Measurements from ENCODE around the gene LENG1.

Gene LENG1

DNA sequence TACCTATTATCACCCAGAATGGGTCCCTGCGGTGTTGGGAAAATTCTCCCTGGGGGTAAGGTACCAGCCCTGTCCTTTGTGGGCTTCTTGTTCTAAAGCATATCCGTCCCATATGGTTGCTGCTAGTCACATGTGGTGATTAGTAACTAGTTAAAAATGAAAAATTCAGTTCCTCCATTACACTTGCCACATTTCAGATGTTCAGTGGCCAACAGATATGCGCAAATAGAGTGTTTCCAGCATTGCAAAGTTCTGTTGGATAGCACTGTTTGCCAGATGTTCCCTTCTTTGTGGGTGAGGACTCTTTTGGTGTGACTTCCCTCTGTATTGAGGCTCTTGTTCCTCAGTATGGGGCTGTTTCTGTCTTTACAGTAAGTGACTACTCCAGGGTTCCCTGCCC is 18.2 kb downstream of the LENG1 start:
- no peak for DNase-seq (ENCODE audit: low read depth)

DNA sequence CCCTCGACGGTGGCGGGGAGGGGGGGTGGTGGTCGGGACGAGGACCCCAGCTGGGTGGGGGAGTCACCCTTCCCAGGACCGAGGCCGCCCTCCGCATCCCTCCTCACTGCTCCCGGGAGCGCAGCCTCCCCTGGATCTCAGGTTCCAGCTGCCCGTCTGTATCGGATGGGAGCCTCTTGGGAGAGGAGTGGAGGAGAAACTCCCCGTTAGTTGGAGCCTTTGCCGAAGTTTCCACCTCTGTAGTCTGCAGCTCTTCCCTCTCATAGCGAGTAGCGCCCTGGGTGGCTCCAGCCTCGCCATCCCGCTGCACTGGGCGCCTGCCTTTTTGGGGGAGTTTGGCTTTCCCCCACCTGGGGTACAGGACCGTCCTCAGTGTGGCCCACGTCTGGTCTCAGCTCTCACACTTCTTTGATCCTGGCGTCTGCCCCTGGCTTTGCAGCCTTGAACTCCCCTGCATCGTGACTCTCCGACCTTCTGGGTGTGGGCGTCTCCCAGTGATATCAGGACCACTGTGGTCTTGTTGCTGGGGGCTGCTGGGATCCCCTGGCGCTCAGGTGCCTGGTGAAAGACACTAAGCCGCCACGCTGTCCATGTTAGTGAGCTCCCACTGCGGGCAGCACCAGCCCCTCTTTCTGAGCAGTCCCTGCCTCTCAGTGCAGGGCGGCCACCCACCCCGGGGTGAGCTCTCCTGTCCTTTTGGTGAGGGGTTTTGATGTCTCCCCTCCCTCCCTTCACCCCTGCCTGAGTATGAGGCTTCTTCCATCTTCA is 20.8 kb downstream of the LENG1 start:
- no peak for DNase-seq (ENCODE audit: low read depth)

DNA sequence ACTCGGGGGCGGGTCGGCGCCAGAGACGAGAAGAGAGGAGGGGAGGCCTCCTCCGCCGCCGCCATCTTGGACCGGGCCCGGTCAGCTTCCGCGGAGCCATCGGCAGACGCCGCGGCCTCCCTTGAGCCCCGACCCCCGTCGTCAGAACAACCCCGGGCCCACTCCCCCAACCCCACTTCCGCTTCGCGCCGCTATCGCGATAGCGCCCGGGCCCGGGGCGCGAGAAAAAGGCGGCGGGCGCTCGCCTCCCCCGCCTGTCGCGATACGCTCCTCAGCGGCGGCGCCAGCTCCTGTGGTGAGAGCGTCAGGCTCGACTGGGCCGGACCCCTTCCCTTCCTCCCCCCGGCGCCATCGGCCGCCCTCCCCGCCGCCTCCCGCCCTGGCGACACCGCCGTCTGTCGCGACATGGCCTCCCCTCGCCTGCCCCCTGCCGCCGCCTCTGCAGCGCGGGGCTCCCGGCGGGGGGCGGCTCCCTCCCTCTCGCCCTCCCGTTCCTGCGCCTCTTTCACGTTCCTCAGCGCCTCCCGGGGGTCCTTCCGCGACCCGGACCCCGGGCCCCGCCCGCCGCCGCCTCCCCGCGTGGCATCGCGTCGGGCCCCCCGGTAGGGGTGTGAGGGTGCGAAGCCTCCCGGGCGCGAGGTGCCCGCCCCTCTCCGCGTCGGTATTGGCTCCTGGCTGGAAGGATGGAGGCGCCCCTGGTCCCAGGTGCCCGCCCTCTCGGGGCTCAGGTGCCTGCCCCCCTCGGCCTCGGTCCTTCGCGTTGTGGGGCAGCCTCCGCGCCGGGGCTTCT is 21.6 kb downstream of the LENG1 start, which contains the start of gene CNOT3:
TSS of gene CNOT3 (plus strand) at position 64 of the 790 bp plus-strand sequence. CDS start 5,217 bp downstream, outside the sequence.
- no peak for DNase-seq (ENCODE audit: low read depth)

DNA sequence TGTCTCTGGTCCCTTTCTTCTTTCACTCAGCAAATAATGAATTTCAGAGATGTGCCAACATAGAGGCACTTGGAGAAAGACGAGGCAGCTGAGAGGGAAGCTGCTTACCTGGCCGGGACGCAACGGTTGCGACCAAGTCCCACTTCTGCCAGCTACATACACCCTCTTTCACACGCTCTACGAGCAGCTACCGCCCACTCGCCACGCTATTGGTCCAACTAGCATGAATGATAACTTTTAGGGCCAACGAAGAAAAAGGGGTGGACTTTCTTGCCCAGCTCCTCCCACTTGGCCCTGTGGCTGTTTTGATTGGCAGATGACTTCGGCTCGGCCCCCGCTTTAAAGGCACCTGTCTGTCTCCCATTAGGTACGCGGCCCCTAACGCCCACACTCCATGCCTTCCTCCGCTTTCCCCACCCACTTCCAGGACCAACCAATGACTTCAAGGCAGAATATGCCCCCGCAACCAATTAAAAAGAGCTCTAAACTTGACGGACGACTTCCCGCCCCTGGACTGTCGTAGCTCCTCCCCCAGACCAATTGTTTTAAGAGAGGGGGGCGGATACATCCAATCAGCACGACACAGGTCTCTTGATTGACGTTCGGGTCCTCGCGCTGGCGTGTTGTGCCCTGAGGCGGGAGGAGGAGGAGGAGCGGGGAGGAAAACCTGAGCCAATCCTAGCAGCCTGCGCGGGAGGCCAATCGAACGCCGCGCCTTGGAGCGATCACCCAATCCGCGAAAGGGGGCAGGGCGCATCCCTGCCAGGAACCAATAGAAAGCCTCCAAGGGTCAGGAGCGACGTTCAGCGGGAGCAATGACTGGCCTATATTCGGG is 22.4 kb downstream of the LENG1 start:
- peak; percentile 100 for DNase-seq (ENCODE audit: low read depth)

DNA sequence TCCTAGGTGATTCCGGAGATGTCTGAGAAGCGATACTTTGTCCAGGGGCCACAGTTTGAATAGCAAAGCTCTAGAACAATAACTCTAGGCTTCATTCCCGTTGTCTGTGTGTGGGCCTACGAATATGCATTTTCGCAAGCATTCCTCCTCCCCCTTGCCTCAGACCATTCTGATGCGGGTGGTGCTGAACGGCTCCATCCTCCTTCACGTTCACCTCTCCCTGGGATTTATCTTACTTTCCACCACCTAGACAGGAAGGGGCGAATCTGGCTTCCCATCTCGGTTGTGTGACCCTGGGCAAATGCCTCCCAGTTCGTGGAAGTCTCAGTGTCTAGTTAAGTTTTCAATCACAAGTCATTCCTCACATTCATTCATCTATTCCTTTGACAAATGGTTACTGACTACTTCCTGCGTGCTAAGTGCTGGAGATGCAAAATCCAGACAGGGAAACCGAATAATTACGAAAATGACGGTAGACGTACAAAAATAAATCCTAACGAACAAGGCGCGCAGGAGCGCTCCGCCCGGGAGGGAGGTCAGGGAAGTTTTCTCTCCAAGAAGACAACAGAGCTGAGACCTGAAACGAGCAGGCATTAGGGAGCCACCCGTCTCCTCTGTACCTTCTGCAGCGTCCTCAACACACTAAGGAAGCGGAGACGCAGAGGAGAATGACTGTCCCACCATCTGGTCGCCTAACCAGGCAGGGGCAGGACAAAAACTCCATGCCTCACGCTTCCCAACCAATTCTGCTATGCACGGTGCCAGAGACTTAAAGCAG is 23.2 kb downstream of the LENG1 start:
- no peak for DNase-seq (ENCODE audit: low read depth)

DNA sequence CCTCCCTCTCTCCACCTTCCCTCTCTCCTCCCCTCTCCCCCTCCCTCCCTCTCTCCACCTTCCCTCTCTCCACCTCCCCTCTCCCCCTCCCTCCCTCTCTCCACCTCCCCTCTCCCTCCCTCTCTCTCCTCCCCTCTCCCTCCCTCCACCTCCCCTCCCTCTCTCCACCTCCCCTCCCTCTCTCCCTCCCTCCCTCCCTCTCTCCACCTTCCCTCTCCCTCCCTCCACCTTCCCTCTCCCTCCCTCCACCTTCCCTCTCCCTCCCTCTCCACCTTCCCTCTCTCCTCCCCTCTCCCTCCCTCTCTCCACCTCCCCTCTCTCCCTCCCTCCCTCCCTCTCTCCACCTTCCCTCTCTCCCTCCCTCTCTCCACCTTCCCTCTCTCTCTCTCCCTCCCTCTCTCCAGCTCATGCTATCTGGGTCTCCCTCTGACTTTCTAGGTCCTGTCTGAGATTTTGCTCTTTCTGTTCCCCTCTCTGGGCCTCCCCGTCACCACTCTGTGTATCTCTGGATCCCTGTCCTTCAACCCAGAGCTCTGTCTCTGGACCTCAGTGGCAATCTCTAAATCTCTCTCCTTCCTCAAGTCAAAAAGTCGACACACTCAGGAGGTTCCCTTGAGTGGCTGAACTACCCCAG is 25.4 kb downstream of the LENG1 start:
- no peak for DNase-seq (ENCODE audit: low read depth)

DNA sequence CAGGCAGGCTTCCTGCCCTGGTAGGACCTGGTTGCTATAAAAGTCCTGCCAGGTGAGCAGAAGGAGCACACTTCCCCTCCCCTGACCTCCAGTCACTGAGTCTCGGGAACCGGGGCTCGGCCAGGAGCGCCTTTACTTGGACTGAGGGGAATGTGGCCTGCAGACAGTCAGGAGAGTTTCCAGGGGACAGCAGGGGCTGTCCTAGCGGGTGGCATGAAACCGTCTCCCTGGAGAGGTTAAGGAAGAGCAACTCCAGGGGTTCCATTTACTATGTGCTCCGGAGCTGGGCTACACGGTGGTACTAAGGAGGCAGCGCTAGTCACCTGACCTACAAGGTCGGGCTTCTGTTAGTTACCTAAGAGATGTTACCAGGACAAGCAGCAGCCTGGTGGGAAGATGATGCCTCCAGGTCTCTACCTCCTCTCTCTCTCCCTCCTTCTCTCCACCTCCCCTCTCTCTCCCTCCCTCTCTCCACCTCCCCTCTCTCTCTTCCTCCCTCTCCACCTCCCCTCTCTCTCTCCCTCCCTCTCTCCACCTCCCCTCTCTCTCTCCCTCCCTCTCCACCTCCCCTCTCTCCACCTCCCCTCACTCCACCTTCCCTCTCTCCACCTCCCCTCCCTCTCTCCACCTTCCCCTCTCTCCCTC is 26.1 kb downstream of the LENG1 start:
- peak; percentile 96 for DNase-seq (ENCODE audit: low read depth)

DNA sequence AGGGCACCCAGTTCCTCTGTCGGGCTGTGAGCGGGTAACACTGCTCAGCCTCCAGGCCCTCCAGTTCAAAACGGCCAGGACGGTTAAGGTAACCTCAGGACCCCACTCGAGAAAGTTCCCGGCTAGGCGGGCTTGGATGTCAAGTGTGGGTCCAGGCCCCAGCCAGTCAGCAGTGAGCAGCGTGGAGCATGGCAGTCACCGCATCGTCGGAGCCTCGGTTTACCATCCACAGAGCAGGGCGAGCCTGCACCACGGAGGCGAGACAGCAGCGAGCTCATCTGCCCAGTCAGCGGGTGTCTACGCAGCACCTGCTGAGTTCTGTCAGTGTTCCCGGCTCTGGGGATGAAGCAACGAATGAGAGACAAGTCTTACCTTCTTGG is 29.9 kb downstream of the LENG1 start:
- DNase-seq (ENCODE audit: low read depth), result no peak

DNA sequence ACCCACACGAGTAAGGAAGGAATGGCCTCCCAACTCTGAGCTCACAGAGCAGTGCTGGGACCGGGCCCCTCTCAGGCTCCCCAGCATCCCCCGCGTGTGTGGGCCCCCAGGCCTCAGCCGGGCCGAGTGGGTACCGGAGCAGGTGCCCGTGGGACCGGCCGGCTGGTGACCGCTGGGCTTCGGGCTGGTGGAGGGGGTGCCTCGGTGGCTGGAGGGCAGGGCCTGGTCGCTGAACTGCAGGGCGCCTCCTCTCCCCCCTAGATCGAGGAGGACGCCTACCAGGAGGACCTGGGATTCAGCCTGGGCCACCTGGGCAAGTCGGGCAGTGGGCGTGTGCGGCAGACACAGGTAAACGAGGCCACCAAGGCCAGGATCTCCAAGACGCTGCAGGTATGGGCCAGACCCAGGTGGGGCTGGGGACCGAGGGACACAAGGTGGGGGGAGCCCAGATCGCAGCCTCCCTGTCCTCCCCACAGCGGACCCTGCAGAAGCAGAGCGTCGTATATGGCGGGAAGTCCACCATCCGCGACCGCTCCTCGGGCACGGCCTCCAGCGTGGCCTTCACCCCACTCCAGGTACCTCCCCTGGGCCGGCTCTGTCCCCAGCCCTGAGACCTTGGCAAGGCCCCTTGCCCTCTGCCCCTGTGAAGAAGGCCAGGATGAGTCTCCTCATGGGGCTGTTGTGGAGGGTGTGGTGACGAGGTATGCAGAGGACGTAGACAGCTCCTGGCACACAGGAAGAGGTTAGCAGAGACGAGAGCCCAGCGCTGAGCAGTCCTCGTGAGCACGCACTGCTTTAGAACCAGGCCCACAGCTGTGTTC is 30.5 kb downstream of the LENG1 start:
- no peak for DNase-seq (ENCODE audit: low read depth)

DNA sequence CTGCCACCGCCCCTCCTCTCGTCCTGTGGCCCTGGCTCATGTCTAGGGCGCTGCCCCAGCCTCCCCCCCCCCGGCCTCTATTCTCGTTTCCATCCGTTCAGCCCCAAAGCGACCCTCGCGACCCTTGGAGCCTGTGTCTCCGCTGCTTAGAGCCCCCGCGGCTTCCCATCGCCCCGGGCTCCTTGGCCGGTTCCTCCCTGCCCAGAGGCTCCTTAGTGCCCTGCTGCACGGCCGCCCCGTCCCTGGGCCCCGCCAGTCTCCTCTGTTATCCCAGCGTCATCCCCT is 31.1 kb downstream of the LENG1 start:
- DNase-seq (ENCODE audit: low read depth), result no peak

DNA sequence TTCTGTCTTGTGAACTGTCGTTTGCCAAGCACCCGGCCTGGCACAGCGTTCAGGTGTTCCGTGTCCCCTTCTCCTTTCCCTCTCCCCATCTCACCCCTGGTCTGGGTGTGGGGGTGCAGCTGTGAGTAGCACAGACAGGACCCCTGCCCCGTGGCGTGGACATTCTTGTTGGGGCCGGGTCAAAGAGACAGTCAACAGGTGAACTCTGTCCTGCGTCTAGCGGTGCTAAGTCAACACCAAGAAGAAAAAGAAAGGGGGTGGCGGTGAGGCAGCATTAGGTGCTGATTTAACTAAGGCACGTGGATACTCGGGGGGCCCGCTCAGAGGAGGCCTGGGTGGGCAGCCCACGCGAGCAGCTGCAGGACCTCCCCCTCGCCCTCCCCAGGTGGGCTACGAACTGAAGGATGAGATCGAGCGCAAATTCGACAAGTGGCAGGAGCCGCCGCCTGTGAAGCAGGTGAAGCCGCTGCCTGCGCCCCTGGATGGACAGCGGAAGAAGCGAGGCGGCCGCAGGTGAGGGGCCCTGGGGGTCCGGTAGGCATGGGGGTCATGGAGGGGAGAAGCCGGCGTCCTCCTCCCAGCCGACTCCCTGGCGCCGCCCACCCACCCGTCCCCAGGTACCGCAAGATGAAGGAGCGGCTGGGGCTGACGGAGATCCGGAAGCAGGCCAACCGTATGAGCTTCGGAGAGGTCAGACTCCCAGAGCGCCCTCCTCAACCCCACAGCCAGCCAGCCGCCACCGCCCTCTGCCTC is 31.7 kb downstream of the LENG1 start:
- DNase-seq (ENCODE audit: low read depth), result no peak

DNA sequence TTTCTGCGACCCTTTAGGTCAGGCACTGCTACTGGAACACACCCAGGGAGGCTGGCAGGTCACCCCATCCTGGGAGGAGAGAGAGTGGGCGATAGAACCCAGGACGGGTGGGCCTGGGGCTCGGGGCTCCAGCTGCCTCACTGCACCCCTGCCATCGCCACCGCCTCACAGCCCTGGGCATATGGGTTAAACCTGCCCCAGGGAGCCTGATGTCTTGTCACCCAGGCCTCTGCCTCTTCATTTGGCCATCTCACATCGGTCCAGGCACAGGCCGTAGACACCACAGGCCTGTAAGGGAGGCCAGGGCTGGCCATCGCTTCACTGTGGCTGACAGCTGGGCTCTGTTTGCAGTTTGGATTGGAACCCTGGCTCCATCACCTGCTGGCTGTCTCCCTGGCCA is 33.8 kb downstream of the LENG1 start:
- no peak for DNase-seq (ENCODE audit: low read depth)

DNA sequence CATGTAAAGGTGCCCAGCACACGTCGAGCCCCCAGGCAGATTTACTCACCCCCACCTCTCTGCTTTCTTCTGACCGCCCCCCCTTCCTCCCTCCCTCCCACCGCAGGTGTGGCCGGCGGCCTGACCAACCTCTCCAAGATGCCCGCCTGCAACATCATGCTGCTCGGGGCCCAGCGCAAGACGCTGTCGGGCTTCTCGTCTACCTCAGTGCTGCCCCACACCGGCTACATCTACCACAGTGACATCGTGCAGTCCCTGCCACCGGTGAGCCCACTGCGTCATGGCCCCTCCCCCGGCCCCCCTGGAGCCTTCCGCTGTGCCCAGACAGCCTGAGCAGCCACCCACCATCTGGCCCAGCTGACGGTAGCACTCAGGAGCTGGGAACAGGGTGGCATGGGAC is 35.1 kb downstream of the LENG1 start:
- no peak for DNase-seq (ENCODE audit: low read depth)

DNA sequence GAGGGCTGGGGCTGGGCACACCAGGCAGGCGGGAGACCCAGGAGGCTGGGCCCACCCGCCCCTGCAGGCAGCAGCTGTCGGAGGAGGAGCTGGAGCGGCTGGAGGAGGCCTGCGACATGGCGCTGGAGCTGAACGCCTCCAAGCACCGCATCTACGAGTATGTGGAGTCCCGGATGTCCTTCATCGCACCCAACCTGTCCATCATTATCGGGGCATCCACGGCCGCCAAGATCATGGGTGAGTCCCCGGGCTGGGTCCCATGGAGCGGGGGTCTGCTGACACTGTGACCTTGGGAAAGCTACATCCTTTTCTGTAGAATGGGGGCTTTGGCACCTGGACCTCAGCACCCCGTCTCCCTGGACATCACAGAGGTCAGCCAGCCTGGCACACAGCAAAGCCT is 35.8 kb downstream of the LENG1 start:
- no peak for DNase-seq (ENCODE audit: low read depth)

DNA sequence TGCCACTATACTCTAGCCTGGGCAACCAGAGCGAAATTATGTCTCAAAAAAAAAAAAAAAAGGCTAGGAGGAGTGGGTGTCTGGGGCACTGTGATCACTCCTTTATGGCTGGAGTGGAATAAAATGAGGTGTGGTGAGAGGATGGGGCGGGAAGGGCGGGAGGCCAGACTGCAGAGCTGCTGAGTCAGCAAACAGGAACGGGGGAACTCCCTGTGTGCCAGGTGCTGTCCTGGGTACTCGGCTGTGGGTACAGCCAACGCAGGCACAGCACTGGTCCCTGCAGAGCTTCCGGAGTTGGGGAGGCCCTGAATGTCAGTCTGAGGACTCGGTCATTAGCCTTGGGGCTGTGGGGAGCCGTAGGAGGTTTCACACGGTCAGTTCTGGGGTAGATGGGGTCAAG is 38.3 kb downstream of the LENG1 start:
- no peak for DNase-seq (ENCODE audit: low read depth)

DNA sequence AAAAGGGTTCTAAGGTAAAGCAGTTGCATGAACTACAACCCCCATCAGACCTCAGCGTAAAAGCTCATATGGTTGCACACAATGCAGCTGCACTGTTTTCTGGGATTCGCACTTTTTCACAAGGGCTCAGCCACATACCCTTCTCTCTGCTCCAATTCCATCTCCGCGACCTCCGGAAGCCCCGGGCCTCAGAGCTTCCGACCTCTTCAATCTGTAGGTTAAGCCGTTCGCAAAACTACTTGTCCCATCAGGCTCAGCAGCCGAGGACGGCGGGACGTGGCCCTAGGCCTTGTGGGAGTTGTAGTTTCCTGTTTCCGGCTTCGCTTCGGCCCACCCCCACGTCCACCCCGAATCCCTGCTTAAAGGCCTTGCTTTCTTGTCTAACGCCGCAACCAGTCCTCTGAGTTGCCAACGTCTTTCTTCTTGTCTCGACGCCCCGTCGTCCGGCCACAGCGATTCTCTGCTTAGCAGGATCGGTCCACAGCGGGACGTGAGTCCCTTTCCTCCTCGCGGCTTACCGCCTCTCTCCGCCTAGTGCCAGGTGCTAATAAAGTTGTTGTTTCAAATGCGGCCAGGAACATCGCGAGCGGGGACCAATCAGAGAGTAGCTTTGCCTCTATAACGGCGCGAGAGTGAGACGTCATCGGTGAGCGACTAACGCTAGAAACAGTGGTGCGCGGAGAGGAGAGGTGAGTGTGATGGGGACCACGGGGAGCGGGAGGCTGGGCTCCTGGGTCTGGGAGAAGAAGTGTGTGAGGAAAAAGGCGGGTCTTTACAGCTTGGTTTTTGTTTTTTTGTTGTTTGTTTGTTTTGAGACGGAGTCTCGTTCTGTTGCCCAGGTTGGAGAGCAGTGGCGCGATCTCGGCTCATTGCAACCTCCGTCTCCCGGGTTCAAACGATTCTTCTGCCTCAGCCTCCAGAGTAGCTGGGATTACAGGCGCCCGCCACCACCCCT is 44.1 kb downstream of the LENG1 start, which contains the start of the genes PRPF31 and TFPT:
TSS of gene PRPF31 (plus strand) at position 646 of the 955 bp plus-strand sequence. CDS start 2,525 bp downstream, outside the sequence.
TSS of gene TFPT (minus strand) at position 549 of the 955 bp plus-strand sequence. CDS start at position 161, 388 bp downstream.
- peak; percentile 96 for DNase-seq (ENCODE audit: low read depth)

DNA sequence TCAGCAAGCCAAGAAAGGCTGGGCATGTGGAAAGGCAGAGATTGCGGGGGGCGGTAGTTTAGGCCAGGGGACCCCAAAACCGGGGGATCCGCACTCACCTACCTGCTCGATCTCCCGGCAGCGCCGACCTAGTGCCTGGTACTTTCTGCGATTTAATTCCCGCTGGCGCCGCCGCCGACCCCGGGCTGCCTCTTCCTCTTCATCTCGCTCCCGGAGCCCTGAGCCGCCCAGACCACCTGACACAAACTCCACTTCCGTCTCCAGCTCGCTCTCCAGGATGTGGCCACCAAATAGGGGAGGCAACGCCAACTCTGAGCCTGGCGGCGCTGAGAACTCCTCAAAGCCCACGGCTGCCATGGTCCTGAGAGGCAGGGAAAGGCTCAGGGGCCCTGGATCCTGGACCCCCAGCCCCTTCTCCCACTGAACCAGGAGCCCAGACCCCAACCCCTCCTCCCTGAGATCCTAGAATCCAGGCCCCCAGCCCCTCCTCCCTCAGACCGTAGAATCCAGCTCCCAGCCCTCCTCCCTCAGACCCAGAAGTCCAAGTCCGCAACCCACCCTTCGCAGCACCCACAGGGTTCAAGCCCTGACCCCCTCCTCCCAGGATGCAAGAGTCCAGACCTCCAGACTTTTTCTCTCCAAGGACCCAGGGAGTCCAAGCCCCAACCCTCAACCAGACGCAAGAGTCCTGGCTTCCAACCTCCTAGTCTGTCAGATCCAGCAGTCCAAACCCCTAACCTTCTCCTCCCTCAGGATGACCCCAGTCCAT is 45.0 kb downstream of the LENG1 start:
- no peak for DNase-seq (ENCODE audit: low read depth)

All from HS-5 (cell line).